HL-60 (cell line): ENCODE data around the gene TSEN2.

Experiments used
- DNase-seq, 2 experiments: peaks; one replicate each; pipeline ENCODE4 v3.0.0-alpha.2; 2010 to 2020; ENCODE audit warnings: low read depth in 1 of 2, low spot score in 1 of 2
- H3K27ac ChIP-seq: fragments of 250-450 bp; sonication (Bioruptor Pico); replicated peaks from 2 replicates; pipeline ENCODE4 v1.5.1; 2020; ENCODE audit warnings: mild to moderate bottlenecking, moderate library complexity
- H3K27me3 ChIP-seq: fragments of 250-450 bp; sonication (Bioruptor Pico); 2 replicates; pipeline ENCODE4 v1.5.1; 2021; ENCODE audit warnings: mild to moderate bottlenecking, moderate library complexity; ENCODE audit not compliant: insufficient read depth, poor library complexity, severe bottlenecking
- H3K4me3 ChIP-seq: replicated peaks from 2 replicates; pipeline ENCODE4 v1.5.1; 2011; ENCODE audit warnings: mild to moderate bottlenecking, control low read depth, low read length; ENCODE audit not compliant: insufficient read depth
- CTCF ChIP-seq: IDR thresholded peaks from one replicate; pipeline ENCODE4 v1.5.1; 2011; ENCODE audit warnings: low read length, control low read depth, inconsistent platforms; ENCODE audit not compliant: insufficient read depth
- GABPA ChIP-seq: IDR thresholded peaks from 2 replicates; pipeline ENCODE4 v1.6.1; 2012; ENCODE audit warnings: low read depth
- POLR2AphosphoS5 ChIP-seq: IDR thresholded peaks from 2 replicates; pipeline ENCODE4 v1.6.1; 2012; ENCODE audit warnings: low read depth
- REST ChIP-seq: IDR thresholded peaks from 2 replicates; pipeline ENCODE4 v1.6.1; 2012; ENCODE audit warnings: low read depth; ENCODE audit not compliant: insufficient replicate concordance
- SPI1 ChIP-seq: IDR thresholded peaks from 2 replicates; pipeline ENCODE4 v1.6.1; 2012; ENCODE audit warnings: low read depth, mild to moderate bottlenecking, borderline replicate concordance

TSEN2 gene

DNA sequence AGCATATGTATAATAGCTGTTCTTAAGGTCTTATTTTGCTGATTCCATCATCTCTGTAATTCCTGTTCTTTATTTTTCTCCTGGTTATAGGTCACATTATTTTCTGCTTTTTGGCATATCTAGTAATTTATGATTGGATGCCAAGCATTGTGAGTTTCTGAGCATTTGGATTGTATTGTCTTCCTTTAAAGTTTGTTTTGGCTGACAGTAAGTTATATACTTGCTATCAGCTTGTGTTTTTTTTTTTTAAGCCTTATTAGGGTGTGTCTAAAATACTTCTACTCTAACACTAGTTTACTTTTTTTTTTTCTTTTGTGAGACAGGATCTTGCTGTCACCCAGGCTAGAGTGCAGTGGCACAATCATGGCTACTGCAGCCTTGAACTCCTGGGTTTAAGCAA, 82.7 kb downstream of the TSEN2 start:
- no peak overlapping the region for H3K27ac ChIP-seq
- no peak for TF ChIP-seq CTCF
- TF ChIP-seq POLR2AphosphoS5, result no peak
- TF ChIP-seq GABPA, result no peak
- TF ChIP-seq REST, result no peak
- TF ChIP-seq SPI1, result no peak
- H3K4me3 ChIP-seq, result no peak overlapping the region
- H3K27me3 ChIP-seq, result no peaks in the 10 kb centered on the region
- no peak for DNase-seq

- no peak for TF ChIP-seq POLR2AphosphoS5
- no peak for TF ChIP-seq REST
- no peak for TF ChIP-seq CTCF
- TF ChIP-seq GABPA, result no peak
- no peak for TF ChIP-seq SPI1
- DNase-seq, result no peak
- Histone ChIP-seq H3K4me3 (no peak overlapping the region), H3K27ac (no peak overlapping the region), H3K27me3 (no peaks in the 10 kb centered on the region)
Measured at GRCh38 chr3:12568747-12569146, 84.5 kb downstream of the TSEN2 start.

- H3K4me3 ChIP-seq, result no peak overlapping the region
- TF ChIP-seq SPI1 (no peak), POLR2AphosphoS5 (no peak), CTCF (no peak), GABPA (no peak), REST (no peak)
- no peak overlapping the region for H3K27ac ChIP-seq
- DNase-seq, result no peak
- H3K27me3 ChIP-seq, result no peaks in the 10 kb centered on the region
Measured at GRCh38 chr3:12569836-12570235, 85.6 kb downstream of the TSEN2 start.
